ENCODE results near the gene MYLK. TPM values are rescaled to one million over a fixed set of nuclear protein-coding genes. Genes with fewer than 3 reads are reported as not detected.

The MYLK gene
- total and polyA plus RNA-seq, 4 donors = 17.1 to 158 (median 41.9) TPM

GRCh38 chr3:123684209-123684608, 199.9 kb downstream of the MYLK start:
- H3K27me3 ChIP-seq (ENCODE audit: control insufficient read depth in 4 of 4, insufficient read depth in 4 of 4, low read length in 3 of 4) = no peaks in the 10 kb centered on the region
- H3K27ac ChIP-seq (ENCODE audit: low read depth in 1 of 2, low read length in 2 of 2) = no peak overlapping the region
- H3K4me1 ChIP-seq (ENCODE audit: control insufficient read depth in 4 of 4, insufficient read depth in 4 of 4, low read length in 3 of 4) = peaks cover 0 to 3% (median 0%) of the 10 kb centered on the region in 4 donors
- no peaks in the 10 kb centered on the region for H3K9me3 ChIP-seq (ENCODE audit: control insufficient read depth in 4 of 4, low read length in 3 of 4)
- no peak overlapping the region for H3K4me3 ChIP-seq (ENCODE audit: low read depth in 1 of 3, low read length in 3 of 3)
- DNase-seq (ENCODE audit: low spot score) = no peak
- no peak for TF ChIP-seq RXRA (IDR thresholded peaks at IDR 0.05)
- TF ChIP-seq EGR1 (IDR thresholded peaks at IDR 0.05; ENCODE audit: low read depth in 2 of 2) = no peak
- TF ChIP-seq YY1 (IDR thresholded peaks at IDR 0.05) = no peak
- H3K9ac ChIP-seq (ENCODE audit: low read depth in 1 of 2, low read length in 2 of 2) = no peak overlapping the region
- WGBS = 84% methylated on average over 4 of the region's 4 CpGs
- peaks cover 0 to 61% (median 40%) of the 10 kb centered on the region in 4 donors for H3K36me3 ChIP-seq (ENCODE audit: control insufficient read depth in 4 of 4, insufficient read depth in 3 of 4, low read depth in 1 of 4, low read length in 3 of 4)

GRCh38 chr3:123683505-123684154, 200.5 kb downstream of the MYLK start:
- peaks cover 0 to 2% (median 0%) of the 10 kb centered on the region in 4 donors for H3K4me1 ChIP-seq (ENCODE audit: control insufficient read depth in 4 of 4, insufficient read depth in 4 of 4, low read length in 3 of 4)

More at GRCh38 chr3:123683505-123684154, 200.5 kb downstream of the MYLK start:
- no peaks in the 10 kb centered on the region for H3K27me3 ChIP-seq (ENCODE audit: control insufficient read depth in 4 of 4, insufficient read depth in 4 of 4, low read length in 3 of 4)
- H3K4me3 ChIP-seq (ENCODE audit: low read depth in 1 of 3, low read length in 3 of 3) = no peak overlapping the region
- peaks cover 0 to 57% (median 39%) of the 10 kb centered on the region in 4 donors for H3K36me3 ChIP-seq (ENCODE audit: control insufficient read depth in 4 of 4, insufficient read depth in 3 of 4, low read depth in 1 of 4, low read length in 3 of 4)
- no peaks in the 10 kb centered on the region for H3K9me3 ChIP-seq (ENCODE audit: control insufficient read depth in 4 of 4, low read length in 3 of 4)
- WGBS = 90% methylated on average over 10 of the region's 10 CpGs
- no peak overlapping the region for H3K27ac ChIP-seq (ENCODE audit: low read depth in 1 of 2, low read length in 2 of 2)
- H3K9ac ChIP-seq (ENCODE audit: low read depth in 1 of 2, low read length in 2 of 2) = no peak overlapping the region
- no peak for DNase-seq (ENCODE audit: low spot score)
- TF ChIP-seq ZBTB33 (IDR thresholded peaks at IDR 0.05) (no peak), TAF1 (conservative IDR thresholded peaks at IDR 0.05) (no peak), JUND (IDR thresholded peaks at IDR 0.05) (no peak), REST (IDR thresholded peaks at IDR 0.05) (no peak), NR2F2 (IDR thresholded peaks at IDR 0.05) (no peak), ATF3 (IDR thresholded peaks at IDR 0.05) (no peak), SP1 (IDR thresholded peaks at IDR 0.05) (no peak), HNF4A (conservative IDR thresholded peaks at IDR 0.05) (no peak), FOXA2 (IDR thresholded peaks at IDR 0.05) (no peak), MAX (IDR thresholded peaks at IDR 0.05) (no peak), FOXA1 (IDR thresholded peaks at IDR 0.05) (no peak), HNF4G (IDR thresholded peaks at IDR 0.05) (no peak), GABPA (IDR thresholded peaks at IDR 0.05 in 1 of 2, conservative IDR thresholded peaks at IDR 0.05 in 1 of 2) (no peak), RXRA (IDR thresholded peaks at IDR 0.05) (no peak), RAD21 (IDR thresholded peaks at IDR 0.05) (no peak)

All from liver (tissue), 9 donors.